ENCODE results near the gene KMT2E.
"Not testable (repeated sequence)": the region's sequence is repeated elsewhere in the genome, so short reads cannot be mapped to it uniquely, and the experiment has no call there.

Gene KMT2E

GRCh38 chr7:105013816-105014692 is at the start of gene KMT2E:
KMT2E (plus strand) TSS chr7:105014205; CDS start chr7:105040953, 26,748 bp downstream.
- DNase-seq (ENCODE audit: low read depth) = peak; percentile 87

- no peak for DNase-seq (ENCODE audit: low read depth)
These were observed 49.3 kb upstream of the KMT2E start for GRCh38 chr7:104964626-104965236.

- DNase-seq (ENCODE audit: low read depth) = no peak
These were observed 48.0 kb upstream of the KMT2E start for GRCh38 chr7:104966022-104966421.

- DNase-seq (ENCODE audit: low read depth) = no peak
These were observed 46.9 kb upstream of the KMT2E start for GRCh38 chr7:104967088-104967487.

- no peak for DNase-seq (ENCODE audit: low read depth)
These were observed 46.4 kb upstream of the KMT2E start for GRCh38 chr7:104967595-104967994.

GRCh38 chr7:104968648-104969047 is 45.4 kb upstream of the KMT2E start:
- no peak for DNase-seq (ENCODE audit: low read depth)

GRCh38 chr7:104969183-104969582 is 44.8 kb upstream of the KMT2E start:
- DNase-seq (ENCODE audit: low read depth) = no peak

GRCh38 chr7:104971290-104972071 is 42.5 kb upstream of the KMT2E start:
- DNase-seq (ENCODE audit: low read depth) = no peak

GRCh38 chr7:104972500-104972899 is 41.5 kb upstream of the KMT2E start:
- DNase-seq (ENCODE audit: low read depth) = no peak

- DNase-seq (ENCODE audit: low read depth) = no peak
These were observed 40.8 kb upstream of the KMT2E start for GRCh38 chr7:104973227-104973626.

GRCh38 chr7:104973909-104974415 is 40.0 kb upstream of the KMT2E start:
- DNase-seq (ENCODE audit: low read depth) = no peak

- not testable (repeated sequence) for DNase-seq (ENCODE audit: low read depth)
These were observed 38.5 kb upstream of the KMT2E start for GRCh38 chr7:104975553-104975952.

- no peak for DNase-seq (ENCODE audit: low read depth)
These were observed 36.9 kb upstream of the KMT2E start for GRCh38 chr7:104976966-104977636.

- DNase-seq (ENCODE audit: low read depth) = no peak
These were observed 35.5 kb upstream of the KMT2E start for GRCh38 chr7:104978460-104978859.

GRCh38 chr7:104979167-104979841 is 34.7 kb upstream of the KMT2E start:
- no peak for DNase-seq (ENCODE audit: low read depth)

- DNase-seq (ENCODE audit: low read depth) = no peak
These were observed 33.6 kb upstream of the KMT2E start for GRCh38 chr7:104980440-104980839.

- no peak for DNase-seq (ENCODE audit: low read depth)
These were observed 32.9 kb upstream of the KMT2E start for GRCh38 chr7:104980841-104981671.

- no peak for DNase-seq (ENCODE audit: low read depth)
These were observed 32.4 kb upstream of the KMT2E start for GRCh38 chr7:104981672-104982037.

GRCh38 chr7:104982308-104983075 is 31.5 kb upstream of the KMT2E start:
- no peak for DNase-seq (ENCODE audit: low read depth)

Measured in activated gamma-delta T cell treated with anti-CD3 and anti-CD28 coated beads, Interleukin-2, amount 50 U/mL, for 16 hours (primary cell).